ENCODE data around the gene ENC1. TPM values are rescaled to one million over a fixed set of nuclear protein-coding genes. Genes with fewer than 3 reads are reported as not detected.

Gene ENC1
- total and polyA plus RNA-seq, 2 of the 8 experiments (the other 6 are each of a cell fraction or from before 2014, with no cell fraction given) = 5.5 to 13.2 TPM

GRCh38 chr5:74685979-74686631 lies 45.6 kb upstream of the ENC1 start:
- H3K23ac ChIP-seq (ENCODE audit: insufficient read length) = no peak overlapping the region
- peaks cover 4% of the 10 kb centered on the region; the same call in 1 of the 2 replicates for H3K23me2 ChIP-seq (ENCODE audit: low read depth, low read length)
- FAIRE-seq = no peak
- no peak overlapping the region for H4K91ac ChIP-seq (replicated peaks; ENCODE audit: insufficient read length, low read length)
- H2BK120ac ChIP-seq (replicated peaks; ENCODE audit: low read depth, low read length) = no peak overlapping the region
- WGBS, 2 experiments (ENCODE audit: extremely low coverage in 1 of 2, insufficient coverage in 1 of 2, insufficient read length in 1 of 2, insufficient replicate concordance in 2 of 2, low coverage in 1 of 2, low lambda C conversion rate in 2 of 2, missing lambda C conversion rate in 1 of 2) = 87% methylated on average over 10 of the region's 10 CpGs; no CpG with 5 or more reads in 1 of the 2 experiments
- H3K4me2 ChIP-seq (ENCODE audit: insufficient read depth in 1 of 2, low read depth in 2 of 2, low read length in 2 of 2) = peak overlapping the region; percentile 78 to 94
- no peak overlapping the region for H2AK5ac ChIP-seq (ENCODE audit: low read depth, low read length)
- H2BK5ac ChIP-seq (ENCODE audit: low read depth, low read length) = no peak overlapping the region
- POLR2A ChIA-PET (ENCODE audit: partially characterized antibody) = interaction anchor here (0.7 to 1.5 kb wide), 7 partner anchors 10 to 370 kb away, joined by 3 to 6 read pairs (median 3); partner anchors contain the start of genes ENC1 and FAM169A
- H4K5ac ChIP-seq (ENCODE audit: insufficient read length, low read depth, low read length) = no peak overlapping the region
- peaks cover 0 to 10% (median 1%) of the 10 kb centered on the region in 4 experiments; a peak in 2 of 8 replicates for H3K36me3 ChIP-seq (ENCODE audit: control insufficient read depth in 2 of 4, insufficient read depth in 4 of 4, low read length in 3 of 4)
- DNase-seq (ENCODE audit: low read depth in 1 of 2, low spot score in 2 of 2) = no peak
- no peak overlapping the region for H2BK12ac ChIP-seq (ENCODE audit: low read depth, low read length)
- no peak overlapping the region for H3K27ac ChIP-seq (ENCODE audit: low read depth, low read length)
- H3K4me1 ChIP-seq (replicated peaks in 1 of 4; ENCODE audit: control insufficient read depth in 3 of 4, insufficient read depth in 4 of 4, low read length in 3 of 4) = peaks cover 0 to 4% (median 2%) of the 10 kb centered on the region in 4 experiments; a peak in 4 of 7 replicates
- peak overlapping the region; percentile 68 to 87 (median 76); a peak in 7 of 8 replicates for H3K4me3 ChIP-seq (ENCODE audit: extremely low read depth in 1 of 4, insufficient read depth in 2 of 4, low read depth in 3 of 4, low read length in 4 of 4)
- H3K27me3 ChIP-seq (replicated peaks in 1 of 4; ENCODE audit: control insufficient read depth in 3 of 4, extremely low read depth in 1 of 4, insufficient read depth in 3 of 4, low read length in 3 of 4) = peaks cover 0 to 2% (median 0%) of the 10 kb centered on the region in 4 experiments; a peak in 1 of 7 replicates
- no peak overlapping the region for H2AFZ ChIP-seq (ENCODE audit: low read length)
- CTCF ChIA-PET (ENCODE audit: partially characterized antibody) = interaction anchor here (1.0 to 1.2 kb wide), 3 partner anchors 10 to 772 kb away, joined by 3 to 4 read pairs (median 3); no protein-coding TSS in a partner anchor
- H3K14ac ChIP-seq (ENCODE audit: insufficient read length) = no peak overlapping the region
- peaks cover 0 to 8% of the 10 kb centered on the region in 2 experiments for H4K20me1 ChIP-seq (replicated peaks in 1 of 2; ENCODE audit: control insufficient read depth in 1 of 2, insufficient read depth in 2 of 2, low read length in 2 of 2)
- H3K4ac ChIP-seq (replicated peaks; ENCODE audit: insufficient read length, low read depth, low read length) = no peak overlapping the region
- 0 out of 4 replicates have a peak, but pooled peaks cover 0 to 2% of the 10 kb centered on the region in 2 experiments for H3K79me2 ChIP-seq (ENCODE audit: control insufficient read depth in 1 of 2, insufficient read depth in 2 of 2, low read length in 2 of 2)
- no peak overlapping the region for H2BK20ac ChIP-seq (ENCODE audit: low read length)
- no peak overlapping the region for H4K8ac ChIP-seq (ENCODE audit: extremely low read depth, insufficient read depth, low read length)
- H3K18ac ChIP-seq (ENCODE audit: extremely low read depth, low read length) = no peak overlapping the region
- H3K56ac ChIP-seq (replicated peaks; ENCODE audit: insufficient read length, low read depth, low read length) = no peak overlapping the region
- H3K9me3 ChIP-seq (ENCODE audit: insufficient read depth in 2 of 2, low read depth in 1 of 2, low read length in 1 of 2) = no peaks in the 10 kb centered on the region
- no peaks in the 10 kb centered on the region for H3K79me1 ChIP-seq (ENCODE audit: low read depth, low read length)
- H3K9ac ChIP-seq (replicated peaks in 1 of 4; ENCODE audit: extremely low read depth in 1 of 4, low read depth in 3 of 4, low read length in 3 of 4) = no peak overlapping the region
- H2BK15ac ChIP-seq (ENCODE audit: low read length) = no peak overlapping the region
- TF ChIP-seq PHF8 (conservative IDR thresholded peaks at IDR 0.05; ENCODE audit: low read depth, low read length) = no peak
- TF ChIP-seq ATF3 (IDR thresholded peaks at IDR 0.05; ENCODE audit: insufficient read depth, low read depth, low read length) = no peak
- no peak for TF ChIP-seq CTCF (IDR thresholded peaks at IDR 0.05; ENCODE audit: control extremely low read depth in 1 of 3, insufficient read depth in 1 of 3, low read depth in 1 of 3, low read length in 3 of 3)
- no peak for TF ChIP-seq YY1 (IDR thresholded peaks at IDR 0.05; ENCODE audit: low read depth, low read length)
- TF ChIP-seq SIX5 (IDR thresholded peaks at IDR 0.05; ENCODE audit: low read depth, low read length) = no peak
- no peak for TF ChIP-seq USF2 (IDR thresholded peaks at IDR 0.05; ENCODE audit: low read length)
- TF ChIP-seq CHD2 (IDR thresholded peaks at IDR 0.05; ENCODE audit: low read length) = no peak
